Spleen (tissue), 11 donors: ENCODE data around the gene IQGAP2. TPM values are rescaled to one million over a fixed set of nuclear protein-coding genes. Genes with fewer than 3 reads are reported as not detected.

Experiments
- DNase-seq: peaks from one replicate; pipeline ENCODE4 v3.0.0-alpha.2; 2020
- H3K27ac ChIP-seq, 8 donors: fragments of 200-600 bp; sonication (generic) in 7 of 8; 1 replicate in 4 of 8; 2 replicates in 4 of 8; pipeline versions ENCODE4 v1.5.0 to v1.8.0; 2016 to 2021; ENCODE audit warnings: inconsistent platforms in 4 of 8, mild to moderate bottlenecking in 4 of 8, moderate library complexity in 1 of 8
- H3K27me3 ChIP-seq, 7 donors: fragments of 200-600 bp; sonication (generic) in 6 of 7; replicated peaks in 1 of 7; 1 replicate in 4 of 7; 2 replicates in 3 of 7; pipeline versions ENCODE4 v1.5.0 to v1.8.0; 2016 to 2021; ENCODE audit warnings: inconsistent platforms in 3 of 7, mild to moderate bottlenecking in 1 of 7
- H3K36me3 ChIP-seq, 6 donors: fragments of 200-600 bp; sonication (generic) in 5 of 6; 1 replicate in 4 of 6; 2 replicates in 2 of 6; pipeline versions ENCODE4 v1.5.0 to v1.8.0; 2016 to 2021; ENCODE audit warnings: inconsistent platforms in 2 of 6
- H3K4me1 ChIP-seq, 6 donors: fragments of 200-600 bp; sonication (generic) in 5 of 6; 1 replicate in 3 of 6; 2 replicates in 3 of 6; pipeline versions ENCODE4 v1.5.0 to v1.8.0; 2016 to 2021; ENCODE audit warnings: inconsistent platforms in 3 of 6
- H3K4me3 ChIP-seq, 8 donors: fragments of 200-600 bp; sonication (generic) in 7 of 8; 1 replicate in 4 of 8; 2 replicates in 4 of 8; pipeline versions ENCODE4 v1.5.0 to v1.8.0; 2016 to 2021; ENCODE audit warnings: inconsistent platforms in 4 of 8, mild to moderate bottlenecking in 4 of 8, moderate library complexity in 2 of 8
- H3K9me3 ChIP-seq, 8 donors: fragments of 200-600 bp; sonication (generic) in 7 of 8; 1 replicate in 4 of 8; 2 replicates in 4 of 8; pipeline versions ENCODE4 v1.5.0 to v1.8.0; 2016 to 2021; ENCODE audit warnings: inconsistent platforms in 4 of 8
- POLR2A ChIP-seq, 3 donors: fragments of 450-650 bp; IDR thresholded peaks; one replicate each; pipeline ENCODE4 v1.5.1; 2017; ENCODE audit warnings: antibody characterized with exemption in 3 of 3, mild to moderate bottlenecking in 1 of 3
- POLR2AphosphoS5 ChIP-seq, 3 donors: sonication (generic); formaldehyde crosslinking; IDR thresholded peaks; one replicate each; pipeline ENCODE4 v1.5.1; 2017; ENCODE audit warnings: antibody characterized with exemption in 3 of 3
- WGBS, 5 donors: extraction: QIAGEN DNeasy Blood & Tissue Kit in 3 of 5; methylation state at CpG; one replicate each; pipeline versions ENCODE4 v1.1.5 to v1.1.7; 2013 to 2018; 5-methylcytosine and 5-hydroxymethylcytosine counted together
- intact Hi-C: fragments of 100-400 bp; cut with DNase I; formaldehyde crosslinking; loops from one replicate; pipeline ENCODE4 v1.15.0; 2023; ENCODE audit warnings: low total_unique reads
- polyA plus RNA-seq, 3 donors: library from polyadenylated mRNA; stranded (reverse); fragments of 200-250 nt; gene quantifications; one replicate each; pipeline ENCODE4 v1.2.1, GENCODE V29; 2013
- total RNA-seq, 7 donors: library from RNA; depleted of rRNA in 3 of 7; stranded (reverse); fragments of >200 nt in 3 of 7; fragmentation: NEBNext Ultra II Directional in 4 of 7; extraction: Animal tissue kit (Norgen Biotek cat#: 25700) in 4 of 7; gene quantifications; one replicate each; pipeline versions ENCODE4 v1.1.0 to v1.2.1, GENCODE V29; 2016 to 2021
- TF ChIP-seq, protein P1 (sequence below), 11 experiments: fragments of 200-600 bp in 7 of 11; fragments of 450-650 bp in 4 of 11; sonication (generic) in 4 of 11; IDR thresholded peaks in 8 of 11; conservative IDR thresholded peaks in 3 of 11; 1 replicate in 7 of 11; 2 replicates in 4 of 11; pipeline versions ENCODE4 v1.4.0 to v1.8.0; 2016 to 2021; ENCODE audit warnings: antibody characterized with exemption in 11 of 11, inconsistent platforms in 4 of 11, mild to moderate bottlenecking in 1 of 11
- donor health status: healthy with polysubstance abuse.
- donor health status: DM: no; HTN: no; CAD: no; lungs with moderate emphysema.
- donor health status: DM: no; HTN: no; CAD: no.
- donor health status: Bipolar disorder and iron deficiency.
- donor health status: healthy.
- donor health status: DM: no; HTN: no; CAD: no.
- donor health status: DM: yes; HTN: yes; CAD: no.

Gene IQGAP2
- total and polyA plus RNA-seq, 10 donors: 9.3 to 83.6 (median 52.8) TPM

DNA sequence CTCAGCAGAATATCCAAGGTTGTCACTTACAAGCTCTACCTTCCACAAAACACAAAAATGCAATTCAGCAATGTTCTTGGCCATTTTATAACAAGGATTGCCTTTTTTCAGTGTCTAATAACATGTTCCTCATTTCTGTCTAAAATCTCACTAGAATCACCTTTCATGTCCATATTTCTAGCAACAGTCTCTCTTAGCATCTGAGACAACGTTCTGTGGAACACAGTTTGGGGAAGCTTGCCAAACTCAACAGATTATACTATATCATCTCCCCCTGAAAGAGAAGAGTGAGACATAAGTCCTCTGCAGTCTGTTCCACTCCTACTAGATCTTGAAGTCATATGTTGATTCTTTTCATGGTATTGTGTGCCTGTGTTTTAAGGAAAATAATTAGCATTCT is 149.5 kb downstream of the IQGAP2 start:
- Histone ChIP-seq H3K27me3 (no peaks in the 10 kb centered on the region), H3K36me3 (no peaks in the 10 kb centered on the region), H3K27ac (peak overlapping the region in 3 of 8 donors; percentile 2 to 26 (median 5)), H3K4me1 (peaks cover 0 to 28% (median 12%) of the 10 kb centered on the region in 6 donors), H3K4me3 (no peak overlapping the region), H3K9me3 (no peaks in the 10 kb centered on the region)
- WGBS, 5 donors: 33 to 61% (median 46%) methylated on average over 1 of the region's 1 CpG
- DNase-seq: no peak
- TF ChIP-seq POLR2AphosphoS5 (IDR thresholded peaks at IDR 0.05): no peak
- intact Hi-C loops: no loop called here

DNA sequence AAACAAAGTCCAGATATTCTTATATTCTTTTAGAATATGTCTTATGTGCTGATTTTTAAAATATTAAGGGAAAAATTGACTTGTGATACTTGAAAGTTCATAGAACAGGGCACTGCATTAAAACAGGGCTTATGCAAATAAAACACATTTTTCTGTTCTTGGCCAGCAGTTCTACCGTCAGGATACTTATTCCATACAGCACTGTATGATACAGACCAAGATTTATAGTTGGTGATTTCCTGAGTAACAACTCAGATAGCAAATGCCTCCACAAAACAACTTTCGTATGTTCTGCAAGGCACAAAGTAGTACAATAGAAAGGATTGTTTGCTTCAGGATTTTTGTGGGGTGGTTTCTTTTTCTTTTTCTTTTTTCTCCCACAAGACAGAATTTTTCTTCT is 150.2 kb downstream of the IQGAP2 start:
- Histone ChIP-seq H3K27ac (no peak overlapping the region), H3K27me3 (no peaks in the 10 kb centered on the region), H3K36me3 (no peaks in the 10 kb centered on the region), H3K4me1 (peaks cover 0 to 21% (median 5%) of the 10 kb centered on the region in 6 donors), H3K9me3 (no peaks in the 10 kb centered on the region), H3K4me3 (no peak overlapping the region)
- no peak for DNase-seq
- 66 to 80% (median 74%) methylated on average over 2 of the region's 2 CpGs for WGBS, 5 donors
- intact Hi-C loops: no loop called here
- TF ChIP-seq POLR2A (IDR thresholded peaks at IDR 0.05) (no peak), POLR2AphosphoS5 (IDR thresholded peaks at IDR 0.05) (no peak)
- TF ChIP-seq, protein P1, sequence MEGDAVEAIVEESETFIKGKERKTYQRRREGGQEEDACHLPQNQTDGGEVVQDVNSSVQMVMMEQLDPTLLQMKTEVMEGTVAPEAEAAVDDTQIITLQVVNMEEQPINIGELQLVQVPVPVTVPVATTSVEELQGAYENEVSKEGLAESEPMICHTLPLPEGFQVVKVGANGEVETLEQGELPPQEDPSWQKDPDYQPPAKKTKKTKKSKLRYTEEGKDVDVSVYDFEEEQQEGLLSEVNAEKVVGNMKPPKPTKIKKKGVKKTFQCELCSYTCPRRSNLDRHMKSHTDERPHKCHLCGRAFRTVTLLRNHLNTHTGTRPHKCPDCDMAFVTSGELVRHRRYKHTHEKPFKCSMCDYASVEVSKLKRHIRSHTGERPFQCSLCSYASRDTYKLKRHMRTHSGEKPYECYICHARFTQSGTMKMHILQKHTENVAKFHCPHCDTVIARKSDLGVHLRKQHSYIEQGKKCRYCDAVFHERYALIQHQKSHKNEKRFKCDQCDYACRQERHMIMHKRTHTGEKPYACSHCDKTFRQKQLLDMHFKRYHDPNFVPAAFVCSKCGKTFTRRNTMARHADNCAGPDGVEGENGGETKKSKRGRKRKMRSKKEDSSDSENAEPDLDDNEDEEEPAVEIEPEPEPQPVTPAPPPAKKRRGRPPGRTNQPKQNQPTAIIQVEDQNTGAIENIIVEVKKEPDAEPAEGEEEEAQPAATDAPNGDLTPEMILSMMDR (IDR thresholded peaks at IDR 0.05 in 8 of 11, conservative IDR thresholded peaks at IDR 0.05 in 3 of 11): no peak

DNA sequence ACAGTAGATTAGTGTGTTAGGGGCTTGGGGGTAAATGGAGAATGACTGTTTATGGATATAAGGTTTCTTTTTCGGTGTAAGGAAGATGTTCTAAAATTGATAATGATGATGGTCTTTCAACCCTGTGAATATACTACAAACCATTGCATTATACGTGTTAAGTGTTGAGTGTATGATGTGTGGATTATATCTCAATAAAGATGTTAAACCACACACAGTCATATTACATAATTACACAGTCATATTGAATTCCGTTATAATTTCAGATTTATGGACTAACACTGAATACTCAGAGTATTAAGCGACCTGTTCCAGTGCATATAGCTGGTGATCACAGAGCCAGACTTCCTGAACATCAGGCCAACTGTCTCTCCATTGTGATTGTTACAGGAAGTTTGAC is 152.0 kb downstream of the IQGAP2 start:
- Histone ChIP-seq H3K4me1 (peaks cover 0 to 13% (median 0%) of the 10 kb centered on the region in 6 donors), H3K4me3 (no peak overlapping the region), H3K36me3 (no peaks in the 10 kb centered on the region), H3K27ac (no peak overlapping the region), H3K9me3 (no peaks in the 10 kb centered on the region), H3K27me3 (no peaks in the 10 kb centered on the region)
- no peak for DNase-seq
- TF ChIP-seq POLR2A (IDR thresholded peaks at IDR 0.05) (no peak), POLR2AphosphoS5 (IDR thresholded peaks at IDR 0.05) (no peak)
- TF ChIP-seq, protein P1 (IDR thresholded peaks at IDR 0.05 in 8 of 11, conservative IDR thresholded peaks at IDR 0.05 in 3 of 11): no peak
- intact Hi-C loops: no loop called here
- 72 to 93% (median 80%) methylated on average over 4 of the region's 4 CpGs for WGBS, 5 donors

DNA sequence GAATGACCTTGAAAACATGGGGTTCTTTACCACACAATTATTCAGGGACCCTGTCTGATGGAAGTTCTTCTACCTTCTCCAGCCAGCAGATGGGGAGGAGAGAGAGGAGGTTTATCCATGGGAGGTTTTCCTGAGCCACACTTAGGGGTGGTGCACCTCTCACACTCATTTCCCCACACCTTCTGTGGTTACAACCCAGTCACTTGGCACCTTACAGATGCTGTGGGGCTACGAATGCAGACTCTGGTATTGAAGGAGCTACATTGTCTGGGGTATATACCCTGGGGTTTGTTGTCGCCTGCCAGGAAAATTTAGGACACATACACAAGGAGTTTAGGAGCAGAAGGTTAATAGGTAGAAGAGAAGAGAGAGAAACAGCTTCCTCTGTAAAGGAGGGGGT is 152.6 kb downstream of the IQGAP2 start:
- intact Hi-C loops: no loop called here
- no peaks in the 10 kb centered on the region for H3K36me3 ChIP-seq
- H3K4me1 ChIP-seq: peaks cover 0 to 13% (median 0%) of the 10 kb centered on the region in 6 donors
- H3K4me3 ChIP-seq: no peak overlapping the region
- WGBS, 5 donors: 67 to 89% (median 83%) methylated on average over 2 of the region's 2 CpGs
- no peaks in the 10 kb centered on the region for H3K27me3 ChIP-seq
- no peaks in the 10 kb centered on the region for H3K9me3 ChIP-seq
- no peak for DNase-seq
- no peak overlapping the region for H3K27ac ChIP-seq
- TF ChIP-seq POLR2AphosphoS5 (IDR thresholded peaks at IDR 0.05) (no peak), POLR2A (IDR thresholded peaks at IDR 0.05) (no peak)
- TF ChIP-seq, protein P1 (IDR thresholded peaks at IDR 0.05 in 8 of 11, conservative IDR thresholded peaks at IDR 0.05 in 3 of 11): no peak
